ENCODE measurements around the gene NAALADL1. TPM values are rescaled to one million over a fixed set of nuclear protein-coding genes. Genes with fewer than 3 reads are reported as not detected.

Gene NAALADL1
- total and polyA plus RNA-seq, 9 of the 15 experiments (the other 6 are each of a cell fraction or from before 2014, with no cell fraction given), result 0.06 to 0.72 (median 0.22) TPM; not detected in 4

DNA sequence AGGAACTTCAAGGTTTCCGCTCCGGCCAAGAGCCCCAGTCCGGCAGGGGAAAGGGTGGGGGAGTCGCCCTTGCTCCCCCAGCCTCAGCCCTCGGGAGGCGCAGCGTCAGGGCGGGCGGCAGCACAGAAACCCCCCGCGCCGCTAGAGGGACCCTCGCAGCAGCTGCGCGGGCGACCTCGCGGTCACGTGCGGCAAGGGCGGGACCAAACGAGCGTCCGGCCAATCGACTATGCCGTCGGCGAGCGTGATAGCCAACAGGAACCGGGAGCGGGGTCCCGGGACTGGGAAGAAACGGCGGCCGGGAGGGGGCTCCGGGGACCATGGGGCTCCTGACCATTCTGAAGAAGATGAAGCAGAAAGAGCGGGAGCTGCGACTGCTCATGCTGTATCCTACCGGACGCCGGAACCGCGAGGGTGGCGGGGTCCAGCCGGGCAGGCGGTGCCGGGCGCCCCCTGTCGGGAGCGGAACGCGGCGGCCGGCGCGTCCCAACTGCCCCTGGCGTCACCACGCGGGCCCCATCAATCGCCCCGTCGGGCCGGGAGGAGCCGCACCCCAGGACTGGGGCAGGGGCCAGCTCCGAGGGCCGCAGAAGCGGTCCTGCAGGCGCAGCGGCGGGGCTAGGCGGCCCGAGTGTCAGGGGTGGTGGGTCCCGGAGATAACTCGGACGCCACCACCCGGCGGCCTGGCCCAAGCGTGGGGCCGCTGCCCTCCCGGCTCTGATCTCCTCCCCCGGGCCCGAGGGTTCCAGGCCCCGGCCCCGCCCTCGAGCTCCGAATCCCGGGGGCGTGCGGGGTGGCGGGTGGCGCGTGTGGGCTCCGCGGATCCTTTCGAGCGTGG, 44.2 kb downstream of the NAALADL1 start, which contains the start of gene ARL2 (continued):
- TF ChIP-seq, protein P1, sequence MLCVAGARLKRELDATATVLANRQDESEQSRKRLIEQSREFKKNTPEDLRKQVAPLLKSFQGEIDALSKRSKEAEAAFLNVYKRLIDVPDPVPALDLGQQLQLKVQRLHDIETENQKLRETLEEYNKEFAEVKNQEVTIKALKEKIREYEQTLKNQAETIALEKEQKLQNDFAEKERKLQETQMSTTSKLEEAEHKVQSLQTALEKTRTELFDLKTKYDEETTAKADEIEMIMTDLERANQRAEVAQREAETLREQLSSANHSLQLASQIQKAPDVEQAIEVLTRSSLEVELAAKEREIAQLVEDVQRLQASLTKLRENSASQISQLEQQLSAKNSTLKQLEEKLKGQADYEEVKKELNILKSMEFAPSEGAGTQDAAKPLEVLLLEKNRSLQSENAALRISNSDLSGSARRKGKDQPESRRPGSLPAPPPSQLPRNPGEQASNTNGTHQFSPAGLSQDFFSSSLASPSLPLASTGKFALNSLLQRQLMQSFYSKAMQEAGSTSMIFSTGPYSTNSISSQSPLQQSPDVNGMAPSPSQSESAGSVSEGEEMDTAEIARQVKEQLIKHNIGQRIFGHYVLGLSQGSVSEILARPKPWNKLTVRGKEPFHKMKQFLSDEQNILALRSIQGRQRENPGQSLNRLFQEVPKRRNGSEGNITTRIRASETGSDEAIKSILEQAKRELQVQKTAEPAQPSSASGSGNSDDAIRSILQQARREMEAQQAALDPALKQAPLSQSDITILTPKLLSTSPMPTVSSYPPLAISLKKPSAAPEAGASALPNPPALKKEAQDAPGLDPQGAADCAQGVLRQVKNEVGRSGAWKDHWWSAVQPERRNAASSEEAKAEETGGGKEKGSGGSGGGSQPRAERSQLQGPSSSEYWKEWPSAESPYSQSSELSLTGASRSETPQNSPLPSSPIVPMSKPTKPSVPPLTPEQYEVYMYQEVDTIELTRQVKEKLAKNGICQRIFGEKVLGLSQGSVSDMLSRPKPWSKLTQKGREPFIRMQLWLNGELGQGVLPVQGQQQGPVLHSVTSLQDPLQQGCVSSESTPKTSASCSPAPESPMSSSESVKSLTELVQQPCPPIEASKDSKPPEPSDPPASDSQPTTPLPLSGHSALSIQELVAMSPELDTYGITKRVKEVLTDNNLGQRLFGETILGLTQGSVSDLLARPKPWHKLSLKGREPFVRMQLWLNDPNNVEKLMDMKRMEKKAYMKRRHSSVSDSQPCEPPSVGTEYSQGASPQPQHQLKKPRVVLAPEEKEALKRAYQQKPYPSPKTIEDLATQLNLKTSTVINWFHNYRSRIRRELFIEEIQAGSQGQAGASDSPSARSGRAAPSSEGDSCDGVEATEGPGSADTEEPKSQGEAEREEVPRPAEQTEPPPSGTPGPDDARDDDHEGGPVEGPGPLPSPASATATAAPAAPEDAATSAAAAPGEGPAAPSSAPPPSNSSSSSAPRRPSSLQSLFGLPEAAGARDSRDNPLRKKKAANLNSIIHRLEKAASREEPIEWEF (CRISPR knock-in tag; IDR thresholded peaks at IDR 0.05), result no peak
- TF ChIP-seq EWSR1 (IDR thresholded peaks at IDR 0.05; ENCODE audit: borderline replicate concordance, low read depth, partially characterized antibody) (no peak), DNMT1 (IDR thresholded peaks at IDR 0.05) (no peak), HNRNPUL1 (IDR thresholded peaks at IDR 0.05; ENCODE audit: low read length) (no peak), ZBTB7A (IDR thresholded peaks at IDR 0.05; ENCODE audit: borderline replicate concordance, control insufficient read depth, low read depth, low read length) (peak; percentile 88), ATF7 (IDR thresholded peaks at IDR 0.05) (peak; percentile 95), SIN3A (IDR thresholded peaks at IDR 0.05; ENCODE audit: borderline replicate concordance in 2 of 2, control insufficient read depth in 1 of 2, low read depth in 2 of 2, low read length in 2 of 2) (peak in 1 of 2 experiments; percentile 74; a peak in 2 of 4 replicates), SRSF9 (IDR thresholded peaks at IDR 0.05; ENCODE audit: borderline replicate concordance, low read depth, low read length) (no peak), SREBF2 (CRISPR knock-in tag; IDR thresholded peaks at IDR 0.05) (no peak)
- TF ChIP-seq, protein P2, sequence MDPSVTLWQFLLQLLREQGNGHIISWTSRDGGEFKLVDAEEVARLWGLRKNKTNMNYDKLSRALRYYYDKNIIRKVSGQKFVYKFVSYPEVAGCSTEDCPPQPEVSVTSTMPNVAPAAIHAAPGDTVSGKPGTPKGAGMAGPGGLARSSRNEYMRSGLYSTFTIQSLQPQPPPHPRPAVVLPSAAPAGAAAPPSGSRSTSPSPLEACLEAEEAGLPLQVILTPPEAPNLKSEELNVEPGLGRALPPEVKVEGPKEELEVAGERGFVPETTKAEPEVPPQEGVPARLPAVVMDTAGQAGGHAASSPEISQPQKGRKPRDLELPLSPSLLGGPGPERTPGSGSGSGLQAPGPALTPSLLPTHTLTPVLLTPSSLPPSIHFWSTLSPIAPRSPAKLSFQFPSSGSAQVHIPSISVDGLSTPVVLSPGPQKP (CRISPR knock-in tag; IDR thresholded peaks at IDR 0.05), result 0 out of 2 replicates have a peak, but pooled peaks have one; percentile 63
- TF ChIP-seq, protein P3, sequence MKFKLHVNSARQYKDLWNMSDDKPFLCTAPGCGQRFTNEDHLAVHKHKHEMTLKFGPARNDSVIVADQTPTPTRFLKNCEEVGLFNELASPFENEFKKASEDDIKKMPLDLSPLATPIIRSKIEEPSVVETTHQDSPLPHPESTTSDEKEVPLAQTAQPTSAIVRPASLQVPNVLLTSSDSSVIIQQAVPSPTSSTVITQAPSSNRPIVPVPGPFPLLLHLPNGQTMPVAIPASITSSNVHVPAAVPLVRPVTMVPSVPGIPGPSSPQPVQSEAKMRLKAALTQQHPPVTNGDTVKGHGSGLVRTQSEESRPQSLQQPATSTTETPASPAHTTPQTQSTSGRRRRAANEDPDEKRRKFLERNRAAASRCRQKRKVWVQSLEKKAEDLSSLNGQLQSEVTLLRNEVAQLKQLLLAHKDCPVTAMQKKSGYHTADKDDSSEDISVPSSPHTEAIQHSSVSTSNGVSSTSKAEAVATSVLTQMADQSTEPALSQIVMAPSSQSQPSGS (CRISPR knock-in tag; IDR thresholded peaks at IDR 0.05), result peak; percentile 90
- TF ChIP-seq, protein P4, sequence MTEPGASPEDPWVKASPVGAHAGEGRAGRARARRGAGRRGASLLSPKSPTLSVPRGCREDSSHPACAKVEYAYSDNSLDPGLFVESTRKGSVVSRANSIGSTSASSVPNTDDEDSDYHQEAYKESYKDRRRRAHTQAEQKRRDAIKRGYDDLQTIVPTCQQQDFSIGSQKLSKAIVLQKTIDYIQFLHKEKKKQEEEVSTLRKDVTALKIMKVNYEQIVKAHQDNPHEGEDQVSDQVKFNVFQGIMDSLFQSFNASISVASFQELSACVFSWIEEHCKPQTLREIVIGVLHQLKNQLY (CRISPR knock-in tag; conservative IDR thresholded peaks at IDR 0.05), result peak in 1 of 2 experiments; percentile 73; a peak in 1 of 4 replicates
- TF ChIP-seq, protein P5, sequence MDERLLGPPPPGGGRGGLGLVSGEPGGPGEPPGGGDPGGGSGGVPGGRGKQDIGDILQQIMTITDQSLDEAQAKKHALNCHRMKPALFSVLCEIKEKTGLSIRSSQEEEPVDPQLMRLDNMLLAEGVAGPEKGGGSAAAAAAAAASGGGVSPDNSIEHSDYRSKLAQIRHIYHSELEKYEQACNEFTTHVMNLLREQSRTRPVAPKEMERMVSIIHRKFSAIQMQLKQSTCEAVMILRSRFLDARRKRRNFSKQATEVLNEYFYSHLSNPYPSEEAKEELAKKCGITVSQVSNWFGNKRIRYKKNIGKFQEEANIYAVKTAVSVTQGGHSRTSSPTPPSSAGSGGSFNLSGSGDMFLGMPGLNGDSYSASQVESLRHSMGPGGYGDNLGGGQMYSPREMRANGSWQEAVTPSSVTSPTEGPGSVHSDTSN (CRISPR knock-in tag; IDR thresholded peaks at IDR 0.05; ENCODE audit: low read depth), result peak; percentile 33; the same call in 1 of the 2 replicates
- TF ChIP-seq, protein P5 (tag; conservative IDR thresholded peaks at IDR 0.05; ENCODE audit: low read depth), result no peak

All from K562 (cell line).